Astrocyte of the spinal cord (primary cell): ENCODE data around the gene GALNT2.
A peak's percentile ranks its signal among the peaks of the same experiment; 100 is the strongest.

ENCODE experiments used
- DNase-seq: peaks from one replicate; pipeline ENCODE4 v3.0.0; 2011; ENCODE audit warnings: low read depth, low spot score
- H3K4me3 ChIP-seq: 2 replicates; pipeline ENCODE4 v1.5.1; 2011; ENCODE audit warnings: low read depth, mild to moderate bottlenecking, low read length, moderate library complexity
- in situ Hi-C: cut with HindIII; loops from 2 replicates; pipeline ENCODE4 v1.10.0; 2017; ENCODE audit warnings: low sequenced_read_pairs
- TF ChIP-seq, protein P1 (sequence below): IDR thresholded peaks from 2 replicates; pipeline ENCODE4 v1.5.1; 2012; ENCODE audit warnings: low read depth, mild to moderate bottlenecking, low read length, inconsistent platforms

The GALNT2 gene

DNA sequence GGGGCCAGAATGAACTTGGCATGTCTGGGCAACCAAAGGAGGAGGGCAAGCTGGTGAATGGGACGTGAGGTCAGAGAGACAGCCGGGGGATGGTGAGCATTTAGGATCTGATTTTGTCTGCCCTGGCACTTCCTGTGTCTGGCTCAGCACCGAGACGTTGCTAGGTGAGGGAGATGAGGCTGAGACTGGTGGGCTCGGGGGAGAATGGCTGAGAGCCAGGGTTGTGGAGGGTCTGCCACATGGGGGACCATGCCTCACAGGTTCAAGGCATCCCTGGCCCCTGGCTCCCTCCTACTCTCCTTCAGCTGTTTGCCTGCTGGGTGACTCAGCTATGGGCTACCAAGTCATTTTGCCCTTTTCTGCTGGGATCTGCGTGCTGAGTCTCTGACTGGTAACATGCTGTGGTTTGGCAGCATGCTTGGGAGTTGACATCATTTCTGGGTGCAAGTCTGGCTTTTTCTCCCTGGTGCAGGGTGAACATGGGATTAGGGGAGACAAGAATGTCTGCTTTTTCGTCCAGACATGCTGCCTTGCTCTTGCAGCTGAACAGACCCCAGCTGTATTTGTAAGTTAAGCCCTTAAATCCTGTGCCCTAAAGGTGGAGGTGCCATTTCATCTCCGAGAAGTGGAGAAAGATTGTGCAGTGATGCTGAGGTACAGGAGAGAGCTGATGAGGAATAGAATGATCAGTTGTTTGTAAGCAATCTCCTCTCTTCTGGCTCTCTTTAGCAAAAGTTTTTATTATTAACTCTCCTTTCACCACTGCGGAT lies 17.6 kb downstream of the GALNT2 start:
- in situ Hi-C loops, result no loop called here
- TF ChIP-seq, protein P1, sequence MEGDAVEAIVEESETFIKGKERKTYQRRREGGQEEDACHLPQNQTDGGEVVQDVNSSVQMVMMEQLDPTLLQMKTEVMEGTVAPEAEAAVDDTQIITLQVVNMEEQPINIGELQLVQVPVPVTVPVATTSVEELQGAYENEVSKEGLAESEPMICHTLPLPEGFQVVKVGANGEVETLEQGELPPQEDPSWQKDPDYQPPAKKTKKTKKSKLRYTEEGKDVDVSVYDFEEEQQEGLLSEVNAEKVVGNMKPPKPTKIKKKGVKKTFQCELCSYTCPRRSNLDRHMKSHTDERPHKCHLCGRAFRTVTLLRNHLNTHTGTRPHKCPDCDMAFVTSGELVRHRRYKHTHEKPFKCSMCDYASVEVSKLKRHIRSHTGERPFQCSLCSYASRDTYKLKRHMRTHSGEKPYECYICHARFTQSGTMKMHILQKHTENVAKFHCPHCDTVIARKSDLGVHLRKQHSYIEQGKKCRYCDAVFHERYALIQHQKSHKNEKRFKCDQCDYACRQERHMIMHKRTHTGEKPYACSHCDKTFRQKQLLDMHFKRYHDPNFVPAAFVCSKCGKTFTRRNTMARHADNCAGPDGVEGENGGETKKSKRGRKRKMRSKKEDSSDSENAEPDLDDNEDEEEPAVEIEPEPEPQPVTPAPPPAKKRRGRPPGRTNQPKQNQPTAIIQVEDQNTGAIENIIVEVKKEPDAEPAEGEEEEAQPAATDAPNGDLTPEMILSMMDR, result no peak
- no peak overlapping the region for H3K4me3 ChIP-seq
- DNase-seq, result peak; percentile 98

DNA sequence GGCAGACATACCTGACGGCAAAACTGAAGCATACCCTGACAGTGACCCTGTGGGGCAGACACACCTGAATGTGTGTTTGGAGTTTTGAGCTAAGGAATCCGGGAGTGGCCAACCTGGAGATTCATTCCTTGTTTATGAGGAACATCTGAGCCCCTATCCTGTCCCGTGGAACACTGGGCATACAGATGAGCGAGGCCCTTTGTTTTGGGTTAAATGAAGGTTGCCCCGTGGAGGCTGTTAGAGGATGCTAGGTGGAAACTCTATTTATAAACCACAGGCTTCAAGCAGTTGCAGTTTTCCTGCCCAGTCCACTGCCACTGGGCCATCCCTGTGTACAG lies 18.1 kb downstream of the GALNT2 start:
- no peak for DNase-seq
- no peak overlapping the region for H3K4me3 ChIP-seq
- TF ChIP-seq, protein P1, result no peak
- in situ Hi-C loops, result no loop called here

DNA sequence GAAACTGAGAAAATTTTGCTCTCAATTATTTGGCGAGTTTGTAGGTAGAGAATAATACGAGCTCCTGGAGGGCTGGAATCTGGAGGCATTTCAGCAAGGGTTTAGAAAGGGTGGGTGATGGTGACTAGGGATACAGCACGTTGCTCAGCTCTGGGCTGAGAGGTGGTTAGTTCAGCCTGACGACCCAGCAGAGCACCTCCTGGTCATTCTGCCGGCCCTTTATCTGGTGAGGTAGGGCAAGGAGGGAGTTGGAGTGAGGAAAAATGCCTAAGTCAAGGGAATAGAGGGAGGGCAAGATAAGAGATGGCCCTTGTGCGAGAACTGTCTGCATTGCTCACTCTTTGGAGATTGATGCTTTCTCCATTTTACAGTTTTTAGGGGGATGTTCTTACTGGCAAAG lies 19.1 kb downstream of the GALNT2 start:
- TF ChIP-seq, protein P1, result no peak
- H3K4me3 ChIP-seq, result no peak overlapping the region
- no peak for DNase-seq
- in situ Hi-C loops, result no loop called here

DNA sequence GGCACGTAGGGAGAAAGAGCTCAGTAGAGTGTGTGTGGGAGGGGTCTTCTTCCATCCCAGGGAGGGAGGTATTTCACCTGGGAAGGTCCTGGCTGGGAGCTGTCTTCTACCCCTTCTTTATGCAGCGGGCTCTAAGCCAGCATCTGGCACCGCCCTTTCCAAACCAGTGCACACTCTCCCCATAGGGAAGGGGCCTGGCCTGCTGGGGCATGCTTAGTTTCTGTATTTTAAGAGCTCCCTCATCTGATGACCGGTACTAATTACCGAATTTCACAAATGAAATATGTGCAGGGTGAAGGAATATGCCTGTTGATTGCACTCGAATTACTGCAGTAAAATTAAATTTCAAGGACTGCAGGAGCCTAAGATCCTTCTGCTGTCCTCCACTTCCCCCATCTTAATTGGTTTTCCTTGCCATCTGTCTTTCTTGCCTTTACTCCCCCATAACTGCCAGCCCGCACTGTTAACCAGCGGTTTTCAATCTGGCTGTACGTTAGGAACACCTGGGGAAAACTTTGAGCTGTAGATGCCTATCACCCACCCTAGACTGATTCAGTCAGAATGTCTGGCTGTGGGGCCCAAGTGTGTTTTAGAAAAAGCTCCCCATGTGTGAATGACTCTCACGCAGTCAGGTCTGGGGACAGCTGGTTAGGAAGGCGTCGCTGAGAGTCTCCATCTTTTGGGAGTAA lies 20.1 kb downstream of the GALNT2 start:
- H3K4me3 ChIP-seq, result no peak overlapping the region

DNA sequence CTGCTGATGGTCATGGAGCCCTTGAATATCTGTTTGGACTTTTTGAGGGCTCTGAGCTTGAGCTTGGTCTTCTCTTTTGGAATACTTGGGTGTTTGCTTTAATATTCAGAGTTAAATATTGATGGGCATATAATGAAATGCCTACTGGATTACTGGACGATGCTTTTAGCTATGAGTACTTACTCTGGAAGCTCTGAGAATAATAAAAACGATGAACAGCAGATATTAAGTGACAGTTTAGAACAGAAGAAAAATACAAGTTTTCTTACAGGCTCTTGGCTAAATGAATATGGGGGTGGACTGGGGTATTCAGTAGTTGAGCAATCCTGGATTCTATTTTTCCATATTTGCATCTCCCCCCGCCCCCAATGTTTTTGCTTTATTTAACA lies 20.7 kb downstream of the GALNT2 start:
- no peak overlapping the region for H3K4me3 ChIP-seq
- TF ChIP-seq, protein P1, result no peak
- in situ Hi-C loops, result no loop called here
- DNase-seq, result no peak

More for the DNA sequence above, 20.1 kb downstream of the GALNT2 start:
- in situ Hi-C loops, result no loop called here
- TF ChIP-seq, protein P1, result no peak
- DNase-seq, result no peak

DNA sequence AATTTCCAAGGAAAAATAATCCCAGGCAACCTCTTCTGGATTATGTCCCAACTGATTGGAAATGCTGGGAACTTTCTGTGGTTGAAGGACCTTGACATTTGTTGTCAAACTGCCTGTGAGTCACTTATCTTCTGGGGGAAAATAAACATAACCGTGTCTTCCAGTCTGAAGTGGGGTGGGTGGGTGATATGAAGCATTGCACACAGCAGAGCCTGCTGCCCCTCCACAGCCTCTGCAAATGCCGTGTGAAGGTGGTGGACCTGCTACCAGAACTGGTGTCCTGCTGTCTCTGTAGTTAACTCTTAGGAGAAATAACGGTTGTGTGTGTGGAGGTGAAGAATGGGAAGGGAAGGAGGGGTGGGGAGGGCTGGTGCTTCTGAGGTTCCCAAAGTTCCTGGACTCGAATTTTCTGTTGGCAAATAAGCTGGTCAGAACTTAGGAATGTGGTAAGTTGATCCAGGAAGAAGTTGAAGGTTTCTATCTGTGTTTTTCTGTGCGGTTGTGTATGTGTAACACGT lies 23.2 kb downstream of the GALNT2 start:
- TF ChIP-seq, protein P1, result no peak
- in situ Hi-C loops, result no loop called here
- no peak overlapping the region for H3K4me3 ChIP-seq
- DNase-seq, result peak; percentile 77
